ENCODE measurements around the gene PTPRN2. TPM values are rescaled to one million over a fixed set of nuclear protein-coding genes. Genes with fewer than 3 reads are reported as not detected.

Gene PTPRN2
- total and polyA plus RNA-seq, 9 of the 15 experiments (the other 6 are each of a cell fraction or from before 2014, with no cell fraction given) = not detected

GRCh38 chr7:157674715-157675426 is 912.8 kb downstream of the PTPRN2 start:
- Histone ChIP-seq H3K27me3 (ENCODE audit: control insufficient read depth in 2 of 2, insufficient read depth in 2 of 2, low read length in 2 of 2) (peaks cover 75 to 92% of the 10 kb centered on the region in 2 experiments), H3K36me3 (ENCODE audit: control insufficient read depth, insufficient read depth, low read length) (no peaks in the 10 kb centered on the region), H3K4me2 (ENCODE audit: insufficient read depth, low read length) (no peak overlapping the region), H3K4me1 (replicated peaks in 1 of 2; ENCODE audit: control insufficient read depth in 2 of 2, insufficient read depth in 2 of 2, low read length in 2 of 2) (peaks cover 0 to 14% of the 10 kb centered on the region in 2 experiments; a peak in 1 of 5 replicates), H3K9ac (ENCODE audit: insufficient read depth in 1 of 2, low read depth in 2 of 2, low read length in 2 of 2) (no peak overlapping the region), H3K27ac (ENCODE audit: extremely low read depth, low read depth, low read length) (no peak overlapping the region), H3K9me1 (ENCODE audit: control insufficient read depth, insufficient read depth, low read length) (peaks cover 4% of the 10 kb centered on the region), H3K79me2 (ENCODE audit: control insufficient read depth, insufficient read depth, low read length) (no peaks in the 10 kb centered on the region), H2AFZ (ENCODE audit: low read depth, low read length) (no peak overlapping the region), H4K20me1 (replicated peaks; ENCODE audit: control insufficient read depth, insufficient read depth, low read length) (peaks cover 10% of the 10 kb centered on the region; the same call in 1 of the 2 replicates), H3K9me3 (replicated peaks; ENCODE audit: control insufficient read depth, insufficient read depth, low read depth, low read length) (no peaks in the 10 kb centered on the region), H3K4me3 (no peak overlapping the region)
- CTCF ChIA-PET (ENCODE audit: low intra/inter-chr PET ratio) = no interaction called here
- intact Hi-C loops (cut with micrococcal nuclease) (no loop called here), in situ Hi-C loops (cut with MboI) (no loop called here)
- POLR2A ChIA-PET = interaction anchor here (0.7 to 1.3 kb wide), 3 partner anchors 11 to 419 kb away, joined by 3 to 4 read pairs (median 3); no protein-coding TSS in a partner anchor
- BruUV-seq (replicated peaks) = no TSS peak
- FAIRE-seq (no peak), ATAC-seq (no peak), DNase-seq (ENCODE audit: extremely low read depth in 1 of 4, low spot score in 3 of 4) (no peak)
- TF ChIP-seq BCOR (IDR thresholded peaks at IDR 0.05) (no peak), ATF2 (CRISPR knock-in tag; IDR thresholded peaks at IDR 0.05) (no peak), ZNF318 (IDR thresholded peaks at IDR 0.05; ENCODE audit: borderline replicate concordance in 1 of 2, low read depth in 1 of 2) (no peak), ESRRA (IDR thresholded peaks at IDR 0.05; ENCODE audit: borderline replicate concordance, low read depth) (no peak), MYC (IDR thresholded peaks at IDR 0.05; ENCODE audit: low read depth, low read length) (no peak), MYC (CRISPR knock-in tag; IDR thresholded peaks at IDR 0.05; ENCODE audit: borderline replicate concordance, low read depth) (no peak), NFIC (IDR thresholded peaks at IDR 0.05) (no peak), ZC3H4 (CRISPR knock-in tag; IDR thresholded peaks at IDR 0.05; ENCODE audit: borderline replicate concordance) (no peak), PHF8 (IDR thresholded peaks at IDR 0.05; ENCODE audit: borderline replicate concordance, low read length) (no peak), SAFB (IDR thresholded peaks at IDR 0.05; ENCODE audit: borderline replicate concordance, low read depth, low read length) (no peak), ZNF57 (CRISPR knock-in tag; IDR thresholded peaks at IDR 0.05) (no peak)
- WGBS (ENCODE audit: insufficient coverage, low coverage, missing lambda C conversion rate) = 1% methylated on average over 30 of the region's 30 CpGs
